ENCODE measurements around the gene GPRC5D.

The GPRC5D gene

GRCh38 chr12:12952036-12952435, at the start of gene GPRC5D:
TSS of gene GPRC5D (minus strand) at chr12:12952170. CDS start at chr12:12950384, 1,786 bp downstream.
- no peak within 1 kb of the TSS for H3K9ac ChIP-seq (ENCODE audit: low read depth, low read length)
- H3K9me3 ChIP-seq (ENCODE audit: control insufficient read depth, insufficient read depth, low read length): no peaks in the 10 kb centered on the region
- no peaks in the 10 kb centered on the region for H3K36me3 ChIP-seq (ENCODE audit: insufficient read depth, low read length)
- H3K4me1 ChIP-seq (ENCODE audit: insufficient read depth, low read length): no peaks in the 10 kb centered on the region

GRCh38 chr12:13001775-13002040, 49.7 kb upstream of the GPRC5D start:
- Histone ChIP-seq H3K4me1 (ENCODE audit: insufficient read depth, low read length) (peaks cover 10% of the 10 kb centered on the region), H3K9ac (ENCODE audit: low read depth, low read length) (peak overlapping the region; percentile 73; the same call in 1 of the 2 replicates), H3K36me3 (ENCODE audit: insufficient read depth, low read length) (no peaks in the 10 kb centered on the region), H3K9me3 (ENCODE audit: control insufficient read depth, insufficient read depth, low read length) (no peaks in the 10 kb centered on the region)

- peaks cover 5% of the 10 kb centered on the region for H3K4me1 ChIP-seq (ENCODE audit: insufficient read depth, low read length)
- no peaks in the 10 kb centered on the region for H3K9me3 ChIP-seq (ENCODE audit: control insufficient read depth, insufficient read depth, low read length)
- no peaks in the 10 kb centered on the region for H3K36me3 ChIP-seq (ENCODE audit: insufficient read depth, low read length)
- peak overlapping the region; percentile 73 for H3K9ac ChIP-seq (ENCODE audit: low read depth, low read length)
These were observed 49.2 kb upstream of the GPRC5D start for GRCh38 chr12:13000925-13001774.

DNA sequence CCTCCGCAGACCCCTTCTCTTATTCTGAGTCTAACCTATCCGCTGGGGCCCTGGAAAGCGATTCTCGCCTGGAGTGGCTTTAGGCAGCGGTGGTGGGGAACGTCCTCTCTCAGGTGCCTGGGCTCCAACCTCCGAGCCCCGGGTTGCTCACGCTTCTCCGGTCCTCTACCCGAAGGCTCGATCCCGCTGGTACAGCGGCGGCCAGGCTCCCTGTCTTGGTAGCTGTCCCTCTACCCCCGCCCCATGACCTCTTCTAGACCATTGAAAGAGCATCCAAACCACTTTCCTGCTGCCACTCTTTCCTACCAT, 48.6 kb upstream of the GPRC5D start:
- H3K9ac ChIP-seq (ENCODE audit: low read depth, low read length): peak overlapping the region; percentile 73
- no peaks in the 10 kb centered on the region for H3K36me3 ChIP-seq (ENCODE audit: insufficient read depth, low read length)
- no peaks in the 10 kb centered on the region for H3K9me3 ChIP-seq (ENCODE audit: control insufficient read depth, insufficient read depth, low read length)
- H3K4me1 ChIP-seq (ENCODE audit: insufficient read depth, low read length): peaks cover 2% of the 10 kb centered on the region

GRCh38 chr12:12999959-13000615, 48.1 kb upstream of the GPRC5D start, which contains the start of gene HEBP1:
TSS of gene HEBP1 (minus strand) at chr12:13000265. CDS start at chr12:13000114, 151 bp downstream.
- peak within 1 kb of the TSS; percentile 76 for H3K9ac ChIP-seq (ENCODE audit: low read depth, low read length)

GRCh38 chr12:12999271-12999958, 47.4 kb upstream of the GPRC5D start:
- Histone ChIP-seq H3K36me3 (ENCODE audit: insufficient read depth, low read length) (no peaks in the 10 kb centered on the region), H3K9me3 (ENCODE audit: control insufficient read depth, insufficient read depth, low read length) (no peaks in the 10 kb centered on the region), H3K9ac (ENCODE audit: low read depth, low read length) (peak overlapping the region; percentile 76), H3K4me1 (ENCODE audit: insufficient read depth, low read length) (peaks cover 2% of the 10 kb centered on the region; the same call in 1 of the 2 replicates)

More at GRCh38 chr12:12999959-13000615, 48.1 kb upstream of the GPRC5D start, which contains the start of gene HEBP1:
- no peaks in the 10 kb centered on the region for H3K9me3 ChIP-seq (ENCODE audit: control insufficient read depth, insufficient read depth, low read length)
- H3K36me3 ChIP-seq (ENCODE audit: insufficient read depth, low read length): no peaks in the 10 kb centered on the region
- peaks cover 2% of the 10 kb centered on the region; the same call in 1 of the 2 replicates for H3K4me1 ChIP-seq (ENCODE audit: insufficient read depth, low read length)

- peaks cover 2% of the 10 kb centered on the region; the same call in 1 of the 2 replicates for H3K4me1 ChIP-seq (ENCODE audit: insufficient read depth, low read length)
These were observed 46.3 kb upstream of the GPRC5D start for GRCh38 chr12:12998248-12998647.

DNA sequence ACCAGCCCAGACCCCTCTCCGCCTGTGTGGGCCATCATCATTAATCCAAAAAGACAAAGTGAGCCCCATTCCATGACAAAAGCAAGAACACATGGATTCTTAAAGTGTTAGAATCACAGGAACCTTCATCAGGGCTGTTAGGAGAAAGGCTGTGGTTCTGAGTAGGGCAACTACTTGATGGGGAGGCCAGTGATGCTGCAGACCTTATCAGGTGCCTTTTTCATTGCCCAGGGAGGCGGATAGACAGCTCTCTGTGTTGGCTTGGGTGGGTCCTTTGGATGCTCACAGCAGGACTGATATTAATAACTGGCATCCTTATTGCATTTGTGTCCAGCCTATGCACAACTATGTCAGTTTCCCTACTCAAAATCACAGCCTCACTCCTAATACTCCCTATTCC, 45.8 kb upstream of the GPRC5D start:
- Histone ChIP-seq H3K4me1 (ENCODE audit: insufficient read depth, low read length) (peaks cover 3% of the 10 kb centered on the region; the same call in 1 of the 2 replicates), H3K9ac (ENCODE audit: low read depth, low read length) (no peak overlapping the region), H3K36me3 (ENCODE audit: insufficient read depth, low read length) (no peaks in the 10 kb centered on the region), H3K9me3 (ENCODE audit: control insufficient read depth, insufficient read depth, low read length) (no peaks in the 10 kb centered on the region)

More at GRCh38 chr12:12998248-12998647, 46.3 kb upstream of the GPRC5D start:
- Histone ChIP-seq H3K9ac (ENCODE audit: low read depth, low read length) (no peak overlapping the region), H3K36me3 (ENCODE audit: insufficient read depth, low read length) (no peaks in the 10 kb centered on the region), H3K9me3 (ENCODE audit: control insufficient read depth, insufficient read depth, low read length) (no peaks in the 10 kb centered on the region)

- Histone ChIP-seq H3K4me1 (ENCODE audit: insufficient read depth, low read length) (peaks cover 6% of the 10 kb centered on the region; the same call in 1 of the 2 replicates), H3K9me3 (ENCODE audit: control insufficient read depth, insufficient read depth, low read length) (no peaks in the 10 kb centered on the region), H3K36me3 (ENCODE audit: insufficient read depth, low read length) (no peaks in the 10 kb centered on the region), H3K9ac (ENCODE audit: low read depth, low read length) (no peak overlapping the region)
These were observed 45.2 kb upstream of the GPRC5D start for GRCh38 chr12:12997156-12997555.

DNA sequence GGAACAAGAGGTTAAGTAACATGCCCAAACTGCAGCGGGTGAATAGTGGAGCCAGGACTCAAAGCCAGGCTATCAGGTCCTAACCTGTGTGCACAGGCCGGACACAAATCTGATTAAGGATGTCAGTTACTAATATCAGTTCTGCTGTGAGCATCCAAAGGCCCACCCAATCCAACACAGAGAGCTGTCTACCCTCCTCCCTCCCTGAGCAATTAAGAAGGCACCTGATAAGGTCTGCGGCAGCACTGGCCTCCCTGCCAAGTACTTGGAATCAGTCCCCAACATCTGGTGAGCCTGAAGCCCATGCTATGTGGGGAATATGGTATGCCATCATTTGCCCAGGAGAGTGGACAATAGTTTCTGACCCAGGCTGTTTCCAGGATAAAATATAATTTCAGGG, 44.2 kb upstream of the GPRC5D start:
- no peaks in the 10 kb centered on the region for H3K36me3 ChIP-seq (ENCODE audit: insufficient read depth, low read length)
- H3K9ac ChIP-seq (ENCODE audit: low read depth, low read length): no peak overlapping the region
- peaks cover 10% of the 10 kb centered on the region for H3K4me1 ChIP-seq (ENCODE audit: insufficient read depth, low read length)
- H3K9me3 ChIP-seq (ENCODE audit: control insufficient read depth, insufficient read depth, low read length): no peaks in the 10 kb centered on the region

DNA sequence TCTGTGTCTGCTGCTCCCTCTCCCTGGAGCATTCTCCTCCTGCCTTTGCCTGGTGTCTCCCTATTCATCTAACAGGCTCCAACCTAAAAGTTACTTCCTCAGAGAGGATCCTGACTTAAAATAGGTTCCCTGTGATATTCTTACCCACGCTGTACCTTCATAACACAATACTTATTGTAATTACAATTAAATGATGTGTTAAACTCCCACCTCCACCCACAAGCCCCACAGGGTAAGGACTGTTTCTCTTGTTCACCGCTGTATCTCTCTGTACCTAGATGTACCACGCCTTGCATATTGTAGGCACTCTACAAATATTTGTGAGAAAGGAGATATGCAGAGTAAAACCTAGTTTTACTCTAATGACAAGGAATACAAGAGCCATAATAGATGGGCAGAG, 43.1 kb upstream of the GPRC5D start:
- H3K36me3 ChIP-seq (ENCODE audit: insufficient read depth, low read length): no peaks in the 10 kb centered on the region
- H3K9me3 ChIP-seq (ENCODE audit: control insufficient read depth, insufficient read depth, low read length): no peaks in the 10 kb centered on the region
- peaks cover 14% of the 10 kb centered on the region for H3K4me1 ChIP-seq (ENCODE audit: insufficient read depth, low read length)

DNA sequence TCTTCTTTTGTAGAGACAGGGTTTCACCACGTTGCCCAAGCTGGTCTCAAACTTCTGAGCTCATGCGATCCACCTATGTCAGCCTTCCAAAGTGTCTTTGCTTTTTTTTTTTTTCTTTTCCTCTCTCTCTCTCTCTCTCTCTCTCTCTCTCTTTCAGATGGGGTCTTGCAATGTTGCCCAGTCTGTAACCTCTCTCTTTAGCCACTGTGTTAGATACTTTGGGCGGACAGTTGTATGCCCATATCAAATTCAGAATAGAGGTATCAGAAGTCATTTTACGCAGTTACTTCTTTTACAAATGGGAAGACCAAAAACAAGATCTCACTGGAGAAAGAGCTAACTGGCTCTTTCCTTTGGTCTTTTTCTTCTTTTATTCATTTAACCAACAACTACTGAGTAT, 41.4 kb upstream of the GPRC5D start:
- peaks cover 14% of the 10 kb centered on the region for H3K4me1 ChIP-seq (ENCODE audit: insufficient read depth, low read length)
- H3K9me3 ChIP-seq (ENCODE audit: control insufficient read depth, insufficient read depth, low read length): no peaks in the 10 kb centered on the region
- no peaks in the 10 kb centered on the region; the same call in 1 of the 2 replicates for H3K36me3 ChIP-seq (ENCODE audit: insufficient read depth, low read length)
- no peak overlapping the region for H3K9ac ChIP-seq (ENCODE audit: low read depth, low read length)

More for the DNA sequence above, 43.1 kb upstream of the GPRC5D start:
- H3K9ac ChIP-seq (ENCODE audit: low read depth, low read length): no peak overlapping the region

GRCh38 chr12:12992418-12993130, 40.6 kb upstream of the GPRC5D start:
- no peak overlapping the region for H3K9ac ChIP-seq (ENCODE audit: low read depth, low read length)
- H3K36me3 ChIP-seq (ENCODE audit: insufficient read depth, low read length): no peaks in the 10 kb centered on the region; the same call in 1 of the 2 replicates
- H3K9me3 ChIP-seq (ENCODE audit: control insufficient read depth, insufficient read depth, low read length): no peaks in the 10 kb centered on the region
- H3K4me1 ChIP-seq (ENCODE audit: insufficient read depth, low read length): peaks cover 14% of the 10 kb centered on the region

Data from ES-I3 (cell line).